Ascending aorta (tissue), 2 donors: ENCODE measurements around the gene DRG2. TPM values are rescaled to one million over a fixed set of nuclear protein-coding genes. Genes with fewer than 3 reads are reported as not detected.

Experiments used
- DNase-seq, 2 donors: peaks; one replicate each; pipeline ENCODE4 v3.0.0-alpha.2; 2019; ENCODE audit warnings: low spot score in 2 of 2
- H3K27ac ChIP-seq, 2 donors: fragments of 200-600 bp; sonication (generic); one replicate each; pipeline ENCODE4 v1.5.1; 2016 to 2017; ENCODE audit warnings: mild to moderate bottlenecking in 1 of 2
- H3K27me3 ChIP-seq: fragments of 200-600 bp; sonication (generic); one replicate; pipeline ENCODE4 v1.5.1; 2017
- H3K36me3 ChIP-seq, 2 donors: fragments of 200-600 bp; sonication (generic); one replicate each; pipeline ENCODE4 v1.5.1; 2016
- H3K4me1 ChIP-seq, 2 donors: fragments of 200-600 bp; sonication (generic); one replicate each; pipeline ENCODE4 v1.5.1; 2016 to 2017; ENCODE audit warnings: mild to moderate bottlenecking in 1 of 2
- H3K4me3 ChIP-seq, 2 donors: fragments of 200-600 bp; sonication (generic); one replicate each; pipeline ENCODE4 v1.5.1; 2016 to 2017; ENCODE audit warnings: mild to moderate bottlenecking in 1 of 2
- H3K9me3 ChIP-seq, 2 donors: fragments of 200-600 bp; sonication (generic); one replicate each; pipeline ENCODE4 v1.5.1; 2016
- intact Hi-C: fragments of 100-400 bp; cut with DNase I; formaldehyde crosslinking; loops from one replicate; pipeline ENCODE4 v1.15.1; 2023
- total RNA-seq: library from RNA; depleted of rRNA; stranded (reverse); fragments of >200 nt; gene quantifications from one replicate; pipeline ENCODE4 v1.1.0, GENCODE V29; 2016
- TF ChIP-seq, protein P1 (sequence below), 3 experiments: fragments of 200-600 bp in 2 of 3; fragments of 450-650 bp in 1 of 3; sonication (generic) in 2 of 3; IDR thresholded peaks; one replicate each; pipeline ENCODE4 v1.5.1; 2016 to 2019; ENCODE audit warnings: antibody characterized with exemption in 3 of 3, mild to moderate bottlenecking in 1 of 3, moderate library complexity in 1 of 3

DRG2 gene, protein sequence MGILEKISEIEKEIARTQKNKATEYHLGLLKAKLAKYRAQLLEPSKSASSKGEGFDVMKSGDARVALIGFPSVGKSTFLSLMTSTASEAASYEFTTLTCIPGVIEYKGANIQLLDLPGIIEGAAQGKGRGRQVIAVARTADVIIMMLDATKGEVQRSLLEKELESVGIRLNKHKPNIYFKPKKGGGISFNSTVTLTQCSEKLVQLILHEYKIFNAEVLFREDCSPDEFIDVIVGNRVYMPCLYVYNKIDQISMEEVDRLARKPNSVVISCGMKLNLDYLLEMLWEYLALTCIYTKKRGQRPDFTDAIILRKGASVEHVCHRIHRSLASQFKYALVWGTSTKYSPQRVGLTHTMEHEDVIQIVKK
- 118 TPM for total RNA-seq

DNA sequence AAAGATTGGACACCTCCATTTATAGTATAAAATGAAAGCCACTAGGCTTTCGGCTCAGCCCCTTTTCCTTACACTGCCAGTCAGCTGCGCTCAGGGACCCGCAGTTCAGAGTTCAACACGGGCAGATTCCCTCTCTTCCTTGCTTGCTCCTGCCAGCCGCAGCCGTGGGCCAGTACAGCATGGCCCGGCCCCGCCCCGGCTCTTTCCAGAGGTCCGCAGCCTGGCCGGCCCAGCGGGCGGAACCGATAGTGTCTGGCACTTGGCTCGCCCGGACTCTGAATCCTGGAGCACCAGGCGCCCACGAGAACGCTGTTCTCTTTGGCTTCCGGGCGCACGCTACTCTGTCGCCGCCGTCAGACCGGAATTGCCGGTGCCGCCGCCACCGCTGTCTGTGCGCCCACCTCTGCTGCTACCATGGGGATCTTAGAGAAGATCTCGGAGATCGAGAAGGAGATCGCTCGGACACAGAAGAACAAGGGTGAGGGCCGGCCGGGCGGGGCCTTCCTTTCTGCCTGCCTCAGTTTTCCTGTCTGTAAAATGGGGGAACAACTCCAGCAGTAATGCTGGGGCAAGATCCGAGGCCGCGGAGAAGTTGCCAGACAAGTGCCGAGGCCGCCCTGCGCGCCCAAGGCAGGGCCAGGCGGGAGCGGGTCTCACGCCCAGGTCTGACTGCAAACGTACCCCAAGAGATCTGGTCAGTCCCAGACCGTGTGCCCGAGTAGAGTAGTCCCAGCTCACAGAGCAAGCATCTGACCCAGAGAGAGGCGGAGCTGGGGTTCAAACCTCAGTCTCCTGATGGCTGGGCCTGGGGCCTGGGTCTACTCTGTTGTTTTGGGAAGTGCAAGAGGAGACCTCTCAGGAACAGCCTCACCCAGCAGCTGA lies at the start of gene DRG2:
Gene DRG2, plus strand, starts transcription at position 339 of the 882 bp plus-strand sequence. Its CDS starts 76 bp downstream, at position 415.
- Histone ChIP-seq H3K36me3 (peaks cover under 1 to 5% of the 10 kb centered on the region in 2 donors), H3K27ac (peak within 1 kb of the TSS; percentile 83 to 85), H3K4me1 (peaks cover 5 to 13% of the 10 kb centered on the region in 2 donors), H3K9me3 (no peaks in the 10 kb centered on the region), H3K27me3 (no peaks in the 10 kb centered on the region), H3K4me3 (peak within 1 kb of the TSS; percentile 90 to 95)
- DNase-seq = peak; percentile 40 to 95
- intact Hi-C loops = loop anchor here (1.0 to 5.0 kb wide), 3 partner anchors 49 to 497 kb away; partner anchors contain the start of genes ALKBH5, ATPAF2, GID4 and PEMT
- TF ChIP-seq, protein P1, sequence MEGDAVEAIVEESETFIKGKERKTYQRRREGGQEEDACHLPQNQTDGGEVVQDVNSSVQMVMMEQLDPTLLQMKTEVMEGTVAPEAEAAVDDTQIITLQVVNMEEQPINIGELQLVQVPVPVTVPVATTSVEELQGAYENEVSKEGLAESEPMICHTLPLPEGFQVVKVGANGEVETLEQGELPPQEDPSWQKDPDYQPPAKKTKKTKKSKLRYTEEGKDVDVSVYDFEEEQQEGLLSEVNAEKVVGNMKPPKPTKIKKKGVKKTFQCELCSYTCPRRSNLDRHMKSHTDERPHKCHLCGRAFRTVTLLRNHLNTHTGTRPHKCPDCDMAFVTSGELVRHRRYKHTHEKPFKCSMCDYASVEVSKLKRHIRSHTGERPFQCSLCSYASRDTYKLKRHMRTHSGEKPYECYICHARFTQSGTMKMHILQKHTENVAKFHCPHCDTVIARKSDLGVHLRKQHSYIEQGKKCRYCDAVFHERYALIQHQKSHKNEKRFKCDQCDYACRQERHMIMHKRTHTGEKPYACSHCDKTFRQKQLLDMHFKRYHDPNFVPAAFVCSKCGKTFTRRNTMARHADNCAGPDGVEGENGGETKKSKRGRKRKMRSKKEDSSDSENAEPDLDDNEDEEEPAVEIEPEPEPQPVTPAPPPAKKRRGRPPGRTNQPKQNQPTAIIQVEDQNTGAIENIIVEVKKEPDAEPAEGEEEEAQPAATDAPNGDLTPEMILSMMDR (IDR thresholded peaks at IDR 0.05) = peak in 1 of 3 experiments; percentile 16

DNA sequence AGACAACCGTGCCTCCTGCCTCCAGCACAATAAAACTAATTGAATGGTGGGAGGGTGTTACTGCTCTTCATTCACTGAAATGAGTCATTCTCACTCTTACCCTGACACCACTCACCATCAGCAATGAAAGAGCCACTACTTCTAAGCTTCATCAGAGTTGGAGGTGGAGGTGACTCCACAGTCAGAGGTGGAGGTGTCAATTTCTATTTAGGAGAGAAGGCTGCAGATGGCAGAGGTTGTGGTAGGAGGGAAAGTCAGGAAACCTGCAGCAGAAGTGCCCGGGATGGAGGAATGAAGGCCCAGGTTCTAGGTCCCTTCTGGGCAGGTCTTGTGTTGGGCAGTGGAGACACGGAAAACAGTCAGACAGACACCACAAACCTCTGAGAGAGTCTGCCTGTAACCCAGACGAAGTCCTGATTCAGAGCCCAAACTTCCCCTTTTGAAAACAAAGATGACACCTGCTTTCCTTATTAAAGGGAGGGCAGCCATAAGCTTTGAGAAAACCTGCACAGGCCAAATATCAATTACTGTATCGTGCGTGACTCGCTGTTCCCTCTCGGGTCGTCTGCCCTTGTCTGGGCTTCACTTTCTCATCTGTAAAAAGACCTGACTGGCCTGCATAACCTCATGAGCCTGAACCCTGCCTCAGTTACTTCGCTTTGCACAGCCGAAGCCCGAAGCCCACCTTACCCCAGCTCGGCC lies 49.4 kb upstream of the DRG2 start:
- H3K4me1 ChIP-seq = peaks cover 3 to 18% of the 10 kb centered on the region in 2 donors

GRCh38 chr17:18038861-18039534 lies 48.8 kb upstream of the DRG2 start, which contains the start of the genes ATPAF2 and GID4:
ATPAF2 (minus strand) TSS chr17:18039168; CDS start chr17:18039013, 155 bp downstream.
GID4 (plus strand) TSS chr17:18039408; CDS start chr17:18039465, 57 bp downstream.
- TF ChIP-seq, protein P1 (IDR thresholded peaks at IDR 0.05) = no peak
- peak; percentile 98 to 100 for DNase-seq
- Histone ChIP-seq H3K27me3 (no peaks in the 10 kb centered on the region), H3K4me1 (peaks cover 3 to 18% of the 10 kb centered on the region in 2 donors), H3K4me3 (peak within 1 kb of the TSS; percentile 93 to 98), H3K36me3 (no peaks in the 10 kb centered on the region), H3K27ac (peak within 1 kb of the TSS; percentile 62 to 76), H3K9me3 (no peaks in the 10 kb centered on the region)
- intact Hi-C loops = loop anchor here (1.0 to 10.0 kb wide), 9 partner anchors 48 to 757 kb away; partner anchors contain the start of genes ALKBH5, COPS3, DRC3 and DRG2

More for the DNA sequence above, 49.4 kb upstream of the DRG2 start:
- Histone ChIP-seq H3K9me3 (no peaks in the 10 kb centered on the region), H3K27me3 (no peaks in the 10 kb centered on the region), H3K27ac (peak overlapping the region; percentile 62 to 72), H3K4me3 (peak overlapping the region; percentile 93 to 98), H3K36me3 (no peaks in the 10 kb centered on the region)
- intact Hi-C loops = loop anchor here (5.0 to 10.0 kb wide), 5 partner anchors 146 to 756 kb away; partner anchors contain the start of genes COPS3, PEMT and RASD1
- no peak for DNase-seq
- TF ChIP-seq, protein P1 (IDR thresholded peaks at IDR 0.05) = no peak

GRCh38 chr17:18039535-18040260 lies 48.0 kb upstream of the DRG2 start:
- Histone ChIP-seq H3K4me3 (peak overlapping the region; percentile 93 to 98), H3K27ac (peak overlapping the region; percentile 62 to 76), H3K36me3 (no peaks in the 10 kb centered on the region), H3K9me3 (no peaks in the 10 kb centered on the region), H3K27me3 (no peaks in the 10 kb centered on the region), H3K4me1 (peaks cover 3 to 18% of the 10 kb centered on the region in 2 donors)
- intact Hi-C loops = loop anchor here (1.0 to 10.0 kb wide), 9 partner anchors 48 to 757 kb away; partner anchors contain the start of genes ALKBH5, COPS3, DRC3 and DRG2
- peak in 1 of 2 donors; percentile 77 for DNase-seq
- TF ChIP-seq, protein P1 (IDR thresholded peaks at IDR 0.05) = no peak
